ENCODE results near the gene C19orf47.

C19orf47 gene

DNA sequence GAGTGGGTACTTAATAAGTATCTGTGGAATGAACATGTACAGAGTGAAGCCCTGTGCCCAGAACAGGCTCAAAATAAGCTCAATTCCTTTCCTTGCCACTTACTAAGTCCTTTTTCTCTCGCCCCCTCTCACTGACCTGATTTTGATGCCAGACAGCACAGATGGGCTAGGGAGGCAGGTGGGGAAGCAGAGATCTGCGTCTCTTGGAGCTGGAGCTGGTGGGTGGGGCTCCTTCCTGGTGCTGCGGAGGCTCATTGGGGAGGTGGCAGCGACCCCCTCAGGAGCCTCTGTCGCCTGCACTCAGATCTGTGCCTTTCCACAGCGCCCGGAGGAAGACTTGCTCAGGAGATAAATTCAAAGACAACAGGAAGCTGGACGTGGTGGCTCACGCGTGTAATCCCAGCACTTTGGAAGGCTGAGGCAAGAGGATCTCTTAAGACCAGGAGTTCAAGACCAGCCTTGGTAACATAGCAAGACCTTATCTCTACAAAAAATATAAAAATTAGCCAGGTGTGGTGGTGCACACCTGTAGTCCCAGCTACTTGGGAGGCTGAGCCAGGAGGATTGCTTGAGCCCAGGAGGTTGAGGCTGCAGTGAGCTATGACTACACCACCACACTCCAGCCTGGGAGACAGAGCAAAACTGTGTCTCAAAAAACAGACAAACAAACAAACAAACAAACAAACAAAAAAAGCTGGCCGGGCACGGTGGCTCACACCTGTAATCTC lies 77.7 kb downstream of the C19orf47 start:
- Mint-ChIP-seq H3K27me3 (ENCODE audit: low read depth) (no peaks in the 10 kb centered on the region), H3K27ac (no peak overlapping the region), H3K4me3 (no peak overlapping the region), H3K36me3 (ENCODE audit: low read depth) (peaks cover 2% of the 10 kb centered on the region), H3K4me1 (ENCODE audit: low read depth) (peaks cover 21% of the 10 kb centered on the region), H3K9me3 (no peaks in the 10 kb centered on the region)
- DNase-seq (ENCODE audit: low spot score): no peak

All from T-helper 2 cell treated with Interferon-gamma antibody and Interleukin-4, amounts not matched to agents 5 μg/mL and 100 μg/mL, for 36 hours (primary cell).